HG03025 (cell line): ENCODE results near the gene RAP1GDS1.
"Not testable (repeated sequence)": the region's sequence is repeated elsewhere in the genome, so short reads cannot be mapped to it uniquely, and the experiment has no call there.

Experiments
- ATAC-seq: cut with Tn5 transposase; IDR thresholded peaks from one replicate; pipeline ENCODE4 v1.9.1; 2021; ENCODE audit warnings: mild to moderate bottlenecking, moderate library complexity; ENCODE audit not compliant: unreplicated experiment, low FRiP score

The RAP1GDS1 gene

GRCh38 chr4:98421111-98421510 is 159.9 kb downstream of the RAP1GDS1 start:
- no peak for ATAC-seq

GRCh38 chr4:98423009-98423408 is 161.8 kb downstream of the RAP1GDS1 start:
- ATAC-seq = no peak

GRCh38 chr4:98430708-98431403 is 169.7 kb downstream of the RAP1GDS1 start:
- ATAC-seq = no peak

- no peak for ATAC-seq
These were observed 172.5 kb downstream of the RAP1GDS1 start for GRCh38 chr4:98433691-98434090.

GRCh38 chr4:98434816-98435215 is 173.6 kb downstream of the RAP1GDS1 start:
- no peak for ATAC-seq

- no peak for ATAC-seq
These were observed 183.2 kb downstream of the RAP1GDS1 start for GRCh38 chr4:98444371-98444770.

GRCh38 chr4:98446499-98447375 is 185.6 kb downstream of the RAP1GDS1 start:
- ATAC-seq = peak; percentile 82

GRCh38 chr4:98447648-98448047 is 186.5 kb downstream of the RAP1GDS1 start:
- no peak for ATAC-seq

GRCh38 chr4:98448908-98449307 is 187.7 kb downstream of the RAP1GDS1 start:
- no peak for ATAC-seq

GRCh38 chr4:98452091-98452490 is 190.9 kb downstream of the RAP1GDS1 start:
- ATAC-seq = no peak

- not testable (repeated sequence) for ATAC-seq
These were observed 196.2 kb downstream of the RAP1GDS1 start for GRCh38 chr4:98457422-98457821.

GRCh38 chr4:98461121-98461865 is 200.1 kb downstream of the RAP1GDS1 start:
- ATAC-seq = not testable (repeated sequence)

GRCh38 chr4:98462487-98462886 is 201.3 kb downstream of the RAP1GDS1 start:
- ATAC-seq = no peak

- ATAC-seq = no peak
These were observed 205.8 kb downstream of the RAP1GDS1 start for GRCh38 chr4:98466868-98467599.

GRCh38 chr4:98467627-98468072 is 206.5 kb downstream of the RAP1GDS1 start:
- ATAC-seq = peak; percentile 98

GRCh38 chr4:98468709-98469108 is 207.5 kb downstream of the RAP1GDS1 start:
- no peak for ATAC-seq

- no peak for ATAC-seq
These were observed 208.6 kb downstream of the RAP1GDS1 start for GRCh38 chr4:98469771-98470170.

GRCh38 chr4:98470366-98470765 is 209.2 kb downstream of the RAP1GDS1 start:
- ATAC-seq = no peak

- no peak for ATAC-seq
These were observed 209.6 kb downstream of the RAP1GDS1 start for GRCh38 chr4:98470831-98471230.

GRCh38 chr4:98473046-98473445 is 211.9 kb downstream of the RAP1GDS1 start:
- ATAC-seq = no peak
